ENCODE measurements around the gene ADH1C.
"Not testable (repeated sequence)": the region's sequence is repeated elsewhere in the genome, so short reads cannot be mapped to it uniquely, and the experiment has no call there.

The ADH1C gene

DNA sequence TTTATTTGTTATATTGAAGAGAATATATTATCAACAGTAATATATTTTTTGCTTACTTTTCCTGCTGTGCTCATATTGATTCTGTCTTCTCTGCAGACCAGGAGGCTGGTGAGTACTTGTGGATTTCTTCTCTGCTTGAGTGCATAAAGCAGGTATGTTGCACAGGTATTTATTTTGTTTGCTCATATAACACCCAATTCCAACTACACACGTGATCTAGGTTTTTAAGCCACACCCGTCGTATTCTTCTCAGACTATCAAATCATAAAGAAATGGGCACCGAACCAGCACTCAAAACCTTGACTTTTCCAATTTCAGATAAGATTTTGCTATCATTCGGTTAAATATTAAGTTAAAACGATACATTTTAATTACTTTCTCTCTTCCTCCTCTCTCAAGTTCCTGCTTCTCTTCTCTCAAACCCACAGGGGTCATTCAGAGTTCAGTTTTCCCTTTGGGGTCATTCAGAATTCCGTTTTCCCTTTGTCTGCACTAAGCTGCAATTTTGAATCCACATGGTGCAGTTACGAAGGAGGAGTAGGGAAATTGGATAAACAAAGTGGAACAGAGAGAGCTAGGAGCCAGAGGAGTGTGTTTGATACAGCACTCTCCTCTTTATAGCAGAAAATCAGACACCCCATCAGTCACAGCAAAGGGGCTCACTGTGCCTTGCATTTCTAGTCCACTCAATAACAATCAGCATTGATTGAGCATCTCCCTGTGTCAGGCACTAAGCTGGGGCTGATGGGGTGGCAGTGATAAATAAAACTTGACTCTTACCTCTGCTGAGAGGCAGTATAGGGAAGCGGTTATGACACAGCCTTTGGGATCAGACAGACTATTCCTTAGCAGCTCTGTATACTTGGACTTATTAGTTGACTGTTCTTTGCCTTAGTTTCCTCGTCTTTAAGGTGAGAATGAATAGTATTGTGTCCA is at the start of gene ADH1C:
TSS of gene ADH1C (minus strand) at position 145 of the 936 bp plus-strand sequence. CDS start at position 74, 71 bp downstream.
- DNase-seq, result no peak

GRCh38 chr4:99400831-99401230 is 48.3 kb upstream of the ADH1C start:
- DNase-seq, result no peak

DNA sequence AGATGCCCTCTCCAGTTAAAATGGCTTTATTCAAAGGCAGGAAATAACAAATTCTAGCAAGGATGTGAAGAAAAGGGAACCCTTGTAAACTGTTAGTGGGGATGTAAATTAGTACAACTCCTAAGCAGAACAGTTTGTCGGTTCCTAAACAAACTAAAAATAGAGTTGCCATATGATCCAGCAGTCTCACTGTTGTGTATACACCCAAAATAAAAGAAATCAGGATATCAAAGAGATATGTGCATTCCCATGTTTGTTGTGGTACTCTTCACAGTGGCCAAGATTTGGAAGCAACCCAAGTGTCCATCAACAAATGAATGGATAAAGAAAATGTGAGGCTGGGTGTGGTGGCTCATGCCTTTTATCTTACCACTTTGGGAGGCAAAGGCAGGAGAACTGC is 46.5 kb upstream of the ADH1C start:
- DNase-seq, result no peak

DNA sequence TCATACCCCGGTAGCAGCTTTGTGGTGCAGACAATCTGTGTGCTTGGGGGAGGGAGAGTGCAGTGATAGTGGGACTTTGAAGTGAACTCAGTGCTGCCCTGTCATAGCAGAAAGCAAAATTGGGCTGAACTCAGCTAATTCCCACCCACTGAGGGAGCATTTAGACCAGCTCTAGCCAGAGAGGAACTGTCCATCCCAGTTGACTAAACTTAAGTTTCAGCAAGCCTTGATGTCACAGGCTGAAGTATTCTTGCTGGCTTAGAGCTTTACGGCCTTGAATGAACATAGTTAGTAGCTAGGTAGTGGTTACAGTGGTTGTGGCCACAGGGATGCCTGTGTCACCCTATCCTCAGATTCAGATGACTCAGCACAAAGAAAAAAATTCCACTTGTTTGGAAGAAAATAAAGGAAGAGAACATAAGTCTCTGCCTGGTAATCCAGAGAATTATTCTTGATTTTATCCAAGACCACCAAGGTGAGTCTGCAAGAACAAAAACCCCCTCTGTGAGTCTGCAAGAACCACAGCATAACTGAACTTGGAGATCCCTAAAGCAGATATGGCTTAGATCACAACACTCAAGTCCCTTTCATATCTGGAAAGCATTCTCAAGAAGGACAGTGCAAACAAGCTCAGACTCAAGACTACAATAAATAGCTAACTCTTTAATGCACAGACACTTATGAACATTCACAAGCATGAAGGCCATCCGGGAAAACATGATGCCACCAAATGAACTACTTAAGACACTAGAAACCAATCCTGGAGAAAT is 43.2 kb upstream of the ADH1C start:
- no peak for DNase-seq

DNA sequence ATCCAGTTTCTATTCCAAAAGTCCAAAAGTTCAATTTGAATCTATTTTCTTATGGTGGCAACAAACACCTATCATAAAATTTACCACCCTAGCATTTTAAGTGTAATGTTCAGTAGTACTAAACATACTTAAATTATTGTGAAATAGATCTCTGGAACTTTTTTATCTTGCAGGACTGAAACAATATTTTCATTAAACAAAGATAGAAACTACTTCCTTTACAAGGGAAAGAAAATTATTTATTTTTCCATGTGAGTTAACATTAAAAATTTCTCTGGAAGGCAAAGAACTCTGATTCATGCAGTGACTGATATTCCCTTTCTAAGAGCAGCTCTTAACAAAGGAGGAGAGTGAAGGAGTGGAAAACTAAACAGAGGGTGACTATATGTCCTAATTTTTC is 42.4 kb upstream of the ADH1C start:
- no peak for DNase-seq

GRCh38 chr4:99390055-99390454 is 37.5 kb upstream of the ADH1C start:
- no peak for DNase-seq

GRCh38 chr4:99389606-99390005 is 37.1 kb upstream of the ADH1C start:
- no peak for DNase-seq

- DNase-seq, result no peak
Measured at GRCh38 chr4:99383833-99384392, 31.4 kb upstream of the ADH1C start.

- no peak for DNase-seq
Measured at GRCh38 chr4:99383399-99383798, 30.9 kb upstream of the ADH1C start.

- no peak for DNase-seq
Measured at GRCh38 chr4:99382745-99383360, 30.3 kb upstream of the ADH1C start.

- no peak for DNase-seq
Measured at GRCh38 chr4:99381588-99382175, 29.1 kb upstream of the ADH1C start.

DNA sequence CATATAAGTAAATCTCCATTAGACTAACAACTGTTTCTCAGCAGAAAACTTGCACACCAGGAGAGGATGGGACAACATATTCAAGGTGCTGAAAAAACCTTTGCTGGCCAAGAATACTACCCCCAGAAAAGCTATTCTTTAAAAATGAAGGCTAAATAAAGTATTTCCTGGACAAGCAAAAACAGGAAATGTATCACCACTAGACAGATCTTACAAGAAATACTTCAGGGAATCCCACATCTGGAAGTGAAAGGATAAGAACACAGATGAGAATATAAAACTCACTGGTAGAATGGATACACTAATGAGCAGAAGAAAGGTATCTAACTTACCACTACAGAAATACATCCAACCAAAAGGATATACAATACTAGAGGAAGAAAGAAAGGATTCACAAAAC is 27.0 kb upstream of the ADH1C start:
- no peak for DNase-seq

DNA sequence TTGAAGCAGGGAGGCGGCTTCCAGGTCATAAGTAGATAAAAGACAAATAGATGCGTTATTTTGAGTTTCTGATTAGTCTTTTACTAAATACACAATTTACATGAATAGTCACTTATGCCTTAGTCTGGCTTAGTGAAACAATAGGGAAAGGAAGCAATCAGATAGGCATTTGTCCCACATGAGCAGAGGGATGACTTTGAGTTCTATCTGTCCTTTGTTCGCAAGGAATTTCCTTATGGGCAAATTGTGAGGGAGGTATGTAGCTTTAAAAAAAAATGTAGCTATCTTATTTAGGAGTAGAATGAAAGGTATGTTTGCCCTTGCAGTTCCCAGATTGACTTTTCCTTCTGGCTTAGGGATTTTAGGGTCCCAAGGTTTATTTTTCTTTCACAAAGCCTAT is 26.3 kb upstream of the ADH1C start:
- DNase-seq, result no peak

GRCh38 chr4:99377341-99377740 is 24.8 kb upstream of the ADH1C start:
- DNase-seq, result not testable (repeated sequence)

GRCh38 chr4:99372464-99372863 is 19.9 kb upstream of the ADH1C start:
- not testable (repeated sequence) for DNase-seq

DNA sequence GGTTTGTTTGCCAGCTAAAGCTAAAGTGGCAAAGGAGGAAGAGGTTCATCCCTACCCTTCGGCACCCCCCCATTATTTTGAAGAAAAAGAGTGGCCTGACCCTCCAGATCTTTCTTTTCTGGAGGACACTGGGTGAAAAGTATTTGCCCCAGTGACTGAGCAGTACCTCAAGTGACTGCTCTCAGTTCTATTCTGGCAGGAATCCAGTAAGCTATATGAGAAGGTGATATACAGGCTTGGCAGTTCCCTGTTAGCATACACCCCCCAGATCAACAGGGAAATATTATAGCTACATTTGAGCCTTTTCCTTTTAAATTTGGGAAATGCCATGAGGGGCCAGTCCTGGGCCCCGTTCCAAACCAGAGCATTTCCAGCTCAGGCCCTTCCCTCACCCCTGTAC is 15.3 kb upstream of the ADH1C start:
- DNase-seq, result not testable (repeated sequence)

DNA sequence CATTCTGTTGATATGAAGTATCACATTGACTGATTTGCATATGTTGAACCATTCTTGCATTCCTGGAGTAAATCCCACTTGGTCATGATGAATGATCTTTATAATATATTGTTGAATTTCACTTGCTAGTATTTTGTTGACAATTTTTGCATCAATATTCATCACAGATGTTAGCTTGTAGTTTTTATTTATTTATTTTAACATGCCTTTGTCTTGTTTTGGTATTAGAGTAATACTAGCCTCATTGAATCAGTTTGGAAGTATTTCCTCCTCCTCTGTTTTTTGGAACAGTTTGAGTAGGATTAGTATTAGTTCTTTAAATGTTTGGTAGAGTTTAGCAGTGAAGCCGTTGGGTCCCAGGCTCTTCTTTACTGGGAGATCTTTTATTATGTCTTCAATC is 13.9 kb upstream of the ADH1C start:
- DNase-seq, result no peak

- DNase-seq, result no peak
Measured at GRCh38 chr4:99362768-99363167, 10.2 kb upstream of the ADH1C start.

GRCh38 chr4:99361899-99362275 is 9.3 kb upstream of the ADH1C start:
- DNase-seq, result no peak

GRCh38 chr4:99361268-99361898 is 8.8 kb upstream of the ADH1C start:
- DNase-seq, result no peak

GRCh38 chr4:99359480-99360204 is 7.1 kb upstream of the ADH1C start:
- DNase-seq, result no peak

DNA sequence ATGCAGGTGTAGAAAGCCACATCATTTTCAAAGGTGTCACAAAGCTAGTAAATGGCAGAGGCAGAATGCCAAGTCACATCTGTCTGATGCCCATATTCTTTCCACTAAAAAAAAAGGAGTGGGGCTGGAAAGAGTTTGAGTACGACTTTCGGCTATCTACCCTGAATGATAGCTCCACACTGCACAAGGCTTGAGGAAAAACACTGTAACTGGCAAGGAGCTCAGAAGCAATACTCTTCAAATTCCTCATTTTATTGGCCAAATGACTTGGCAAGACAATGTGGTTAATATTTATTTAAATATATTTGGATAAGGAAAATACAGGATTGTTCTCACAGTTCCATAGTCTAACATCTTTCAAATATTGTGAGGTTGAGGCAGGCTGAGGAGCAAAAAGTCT is 5.4 kb upstream of the ADH1C start:
- DNase-seq, result no peak
